ENCODE data around the gene PTPN7. TPM values are rescaled to one million over a fixed set of nuclear protein-coding genes. Genes with fewer than 3 reads are reported as not detected.

Gene PTPN7
- total and polyA plus RNA-seq, 2 of the 13 experiments (the other 11 are each of a cell fraction or from before 2014, with no cell fraction given), result not detected

DNA sequence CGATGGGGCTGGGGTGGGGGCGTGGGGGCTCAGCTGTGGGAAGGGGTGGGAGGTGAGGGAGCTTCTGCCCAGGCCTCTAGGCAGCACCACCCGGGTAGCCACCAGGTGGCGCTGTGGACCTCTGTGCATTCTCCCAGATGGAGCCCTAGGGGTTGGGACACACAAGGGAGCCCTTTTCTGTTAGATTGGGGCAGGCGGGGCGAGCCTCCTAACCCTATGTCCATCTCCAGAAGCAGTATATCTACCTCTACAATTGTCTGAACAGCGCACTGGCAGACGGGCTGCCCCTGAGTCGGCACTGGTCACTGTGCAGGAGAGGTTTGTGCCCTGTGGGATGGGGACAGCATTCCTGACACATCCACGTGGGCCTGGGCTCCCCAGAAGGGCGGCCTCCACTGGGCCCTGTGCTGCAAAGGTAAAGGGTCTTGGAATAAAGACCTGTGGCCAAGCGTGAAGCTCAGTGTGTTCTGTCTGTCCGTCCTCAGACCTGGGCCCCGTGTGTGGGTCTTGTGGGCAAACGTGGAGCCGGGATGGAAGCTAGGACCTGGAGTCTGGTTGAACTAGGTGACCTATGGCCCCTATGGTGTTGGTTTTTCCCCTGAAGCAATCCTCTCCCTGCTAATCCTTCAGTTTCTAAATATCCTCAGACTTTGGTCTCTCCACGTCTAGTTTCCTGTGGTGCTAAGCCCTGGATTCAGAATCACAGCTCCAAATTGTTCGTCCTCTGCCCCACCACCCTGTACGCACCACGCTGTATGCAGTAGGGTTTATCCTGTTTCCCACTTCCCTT, 28.8 kb upstream of the PTPN7 start (continued):
- TF ChIP-seq, protein P1, sequence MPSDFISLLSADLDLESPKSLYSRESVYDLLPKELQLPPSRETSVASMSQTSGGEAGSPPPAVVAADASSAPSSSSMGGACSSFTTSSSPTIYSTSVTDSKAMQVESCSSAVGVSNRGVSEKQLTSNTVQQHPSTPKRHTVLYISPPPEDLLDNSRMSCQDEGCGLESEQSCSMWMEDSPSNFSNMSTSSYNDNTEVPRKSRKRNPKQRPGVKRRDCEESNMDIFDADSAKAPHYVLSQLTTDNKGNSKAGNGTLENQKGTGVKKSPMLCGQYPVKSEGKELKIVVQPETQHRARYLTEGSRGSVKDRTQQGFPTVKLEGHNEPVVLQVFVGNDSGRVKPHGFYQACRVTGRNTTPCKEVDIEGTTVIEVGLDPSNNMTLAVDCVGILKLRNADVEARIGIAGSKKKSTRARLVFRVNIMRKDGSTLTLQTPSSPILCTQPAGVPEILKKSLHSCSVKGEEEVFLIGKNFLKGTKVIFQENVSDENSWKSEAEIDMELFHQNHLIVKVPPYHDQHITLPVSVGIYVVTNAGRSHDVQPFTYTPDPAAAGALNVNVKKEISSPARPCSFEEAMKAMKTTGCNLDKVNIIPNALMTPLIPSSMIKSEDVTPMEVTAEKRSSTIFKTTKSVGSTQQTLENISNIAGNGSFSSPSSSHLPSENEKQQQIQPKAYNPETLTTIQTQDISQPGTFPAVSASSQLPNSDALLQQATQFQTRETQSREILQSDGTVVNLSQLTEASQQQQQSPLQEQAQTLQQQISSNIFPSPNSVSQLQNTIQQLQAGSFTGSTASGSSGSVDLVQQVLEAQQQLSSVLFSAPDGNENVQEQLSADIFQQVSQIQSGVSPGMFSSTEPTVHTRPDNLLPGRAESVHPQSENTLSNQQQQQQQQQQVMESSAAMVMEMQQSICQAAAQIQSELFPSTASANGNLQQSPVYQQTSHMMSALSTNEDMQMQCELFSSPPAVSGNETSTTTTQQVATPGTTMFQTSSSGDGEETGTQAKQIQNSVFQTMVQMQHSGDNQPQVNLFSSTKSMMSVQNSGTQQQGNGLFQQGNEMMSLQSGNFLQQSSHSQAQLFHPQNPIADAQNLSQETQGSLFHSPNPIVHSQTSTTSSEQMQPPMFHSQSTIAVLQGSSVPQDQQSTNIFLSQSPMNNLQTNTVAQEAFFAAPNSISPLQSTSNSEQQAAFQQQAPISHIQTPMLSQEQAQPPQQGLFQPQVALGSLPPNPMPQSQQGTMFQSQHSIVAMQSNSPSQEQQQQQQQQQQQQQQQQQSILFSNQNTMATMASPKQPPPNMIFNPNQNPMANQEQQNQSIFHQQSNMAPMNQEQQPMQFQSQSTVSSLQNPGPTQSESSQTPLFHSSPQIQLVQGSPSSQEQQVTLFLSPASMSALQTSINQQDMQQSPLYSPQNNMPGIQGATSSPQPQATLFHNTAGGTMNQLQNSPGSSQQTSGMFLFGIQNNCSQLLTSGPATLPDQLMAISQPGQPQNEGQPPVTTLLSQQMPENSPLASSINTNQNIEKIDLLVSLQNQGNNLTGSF (CRISPR knock-in tag; IDR thresholded peaks at IDR 0.05), result 0 out of 2 replicates have a peak, but pooled peaks have one; percentile 21
- TF ChIP-seq SAFB2 (CRISPR knock-in tag; IDR thresholded peaks at IDR 0.05; ENCODE audit: borderline replicate concordance, low read depth) (no peak), SRY (CRISPR knock-in tag; IDR thresholded peaks at IDR 0.05) (no peak), ZNF75D (CRISPR knock-in tag; IDR thresholded peaks at IDR 0.05; ENCODE audit: borderline replicate concordance) (no peak), ELF3 (CRISPR knock-in tag; IDR thresholded peaks at IDR 0.05) (no peak), XBP1 (CRISPR knock-in tag; IDR thresholded peaks at IDR 0.05) (no peak), SIX4 (CRISPR knock-in tag; IDR thresholded peaks at IDR 0.05) (no peak), ZNF883 (CRISPR knock-in tag; IDR thresholded peaks at IDR 0.05; ENCODE audit: not compliant biosample characterization) (peak; percentile 8), ATAD3A (CRISPR knock-in tag; IDR thresholded peaks at IDR 0.05) (no peak), ZNF224 (CRISPR knock-in tag; IDR thresholded peaks at IDR 0.05) (no peak), HNRNPH1 (optimal IDR thresholded peaks at IDR 0.05; ENCODE audit: low read depth, low read length) (no peak), RFX5 (IDR thresholded peaks at IDR 0.05; ENCODE audit: low read depth, low read length) (no peak), TBX3 (IDR thresholded peaks at IDR 0.05; ENCODE audit: borderline replicate concordance) (no peak), ZNF337 (CRISPR knock-in tag; IDR thresholded peaks at IDR 0.05; ENCODE audit: borderline replicate concordance, low read depth) (no peak)
- TF ChIP-seq, protein P2, sequence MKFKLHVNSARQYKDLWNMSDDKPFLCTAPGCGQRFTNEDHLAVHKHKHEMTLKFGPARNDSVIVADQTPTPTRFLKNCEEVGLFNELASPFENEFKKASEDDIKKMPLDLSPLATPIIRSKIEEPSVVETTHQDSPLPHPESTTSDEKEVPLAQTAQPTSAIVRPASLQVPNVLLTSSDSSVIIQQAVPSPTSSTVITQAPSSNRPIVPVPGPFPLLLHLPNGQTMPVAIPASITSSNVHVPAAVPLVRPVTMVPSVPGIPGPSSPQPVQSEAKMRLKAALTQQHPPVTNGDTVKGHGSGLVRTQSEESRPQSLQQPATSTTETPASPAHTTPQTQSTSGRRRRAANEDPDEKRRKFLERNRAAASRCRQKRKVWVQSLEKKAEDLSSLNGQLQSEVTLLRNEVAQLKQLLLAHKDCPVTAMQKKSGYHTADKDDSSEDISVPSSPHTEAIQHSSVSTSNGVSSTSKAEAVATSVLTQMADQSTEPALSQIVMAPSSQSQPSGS (CRISPR knock-in tag; IDR thresholded peaks at IDR 0.05), result no peak
- TF ChIP-seq, protein P3, sequence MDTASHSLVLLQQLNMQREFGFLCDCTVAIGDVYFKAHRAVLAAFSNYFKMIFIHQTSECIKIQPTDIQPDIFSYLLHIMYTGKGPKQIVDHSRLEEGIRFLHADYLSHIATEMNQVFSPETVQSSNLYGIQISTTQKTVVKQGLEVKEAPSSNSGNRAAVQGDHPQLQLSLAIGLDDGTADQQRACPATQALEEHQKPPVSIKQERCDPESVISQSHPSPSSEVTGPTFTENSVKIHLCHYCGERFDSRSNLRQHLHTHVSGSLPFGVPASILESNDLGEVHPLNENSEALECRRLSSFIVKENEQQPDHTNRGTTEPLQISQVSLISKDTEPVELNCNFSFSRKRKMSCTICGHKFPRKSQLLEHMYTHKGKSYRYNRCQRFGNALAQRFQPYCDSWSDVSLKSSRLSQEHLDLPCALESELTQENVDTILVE (CRISPR knock-in tag; IDR thresholded peaks at IDR 0.05), result no peak
- TF ChIP-seq, protein P4, sequence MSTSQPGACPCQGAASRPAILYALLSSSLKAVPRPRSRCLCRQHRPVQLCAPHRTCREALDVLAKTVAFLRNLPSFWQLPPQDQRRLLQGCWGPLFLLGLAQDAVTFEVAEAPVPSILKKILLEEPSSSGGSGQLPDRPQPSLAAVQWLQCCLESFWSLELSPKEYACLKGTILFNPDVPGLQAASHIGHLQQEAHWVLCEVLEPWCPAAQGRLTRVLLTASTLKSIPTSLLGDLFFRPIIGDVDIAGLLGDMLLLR (CRISPR knock-in tag; IDR thresholded peaks at IDR 0.05), result 0 out of 2 replicates have a peak, but pooled peaks have one; percentile 21
